Stimulated activated CD8-positive, alpha-beta memory T cell treated with anti-CD3 and anti-CD28 coated beads, Interleukin-7, amount 100 ng/mL, for 48 hours (primary cell): ENCODE data around the gene CDC42BPB.

ENCODE experiments used
- DNase-seq, 2 donors: peaks; one replicate each; pipeline ENCODE4 v3.0.0-alpha.2; 2020; ENCODE audit warnings: low read depth in 1 of 2; ENCODE audit errors: extremely low read depth in 1 of 2

Gene CDC42BPB

GRCh38 chr14:103001226-103001625 lies 56.1 kb downstream of the CDC42BPB start:
- no peak for DNase-seq

DNA sequence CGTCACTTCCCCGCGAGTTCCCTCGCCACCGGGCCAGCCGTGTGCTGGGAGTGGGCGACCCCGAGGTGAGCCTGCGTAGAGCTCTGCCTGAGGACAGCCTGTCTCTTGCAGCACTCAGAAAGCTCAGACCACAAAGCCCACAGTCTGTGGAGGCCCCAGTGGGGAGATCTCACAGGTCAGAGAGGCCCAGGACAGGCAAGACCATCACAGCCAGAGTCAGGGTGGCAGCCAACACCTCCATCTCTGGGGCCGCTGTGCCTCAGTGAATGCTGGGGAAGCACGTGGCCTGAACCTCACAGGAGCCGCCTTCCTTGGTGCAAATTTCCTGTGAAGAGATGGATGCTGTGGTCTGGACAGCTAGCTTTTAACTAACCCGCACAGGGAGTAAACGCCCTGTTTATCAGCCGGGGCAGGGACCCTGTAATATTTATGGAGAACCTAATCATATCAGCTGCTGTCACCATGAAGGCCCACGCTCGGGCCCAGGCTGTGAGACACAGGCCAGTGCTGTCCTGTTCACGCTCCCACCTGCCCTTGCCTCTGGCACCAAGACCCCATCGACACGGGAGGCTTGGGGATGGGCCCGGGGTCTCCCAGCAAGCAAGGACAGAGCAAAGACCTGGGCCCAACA lies 56.9 kb downstream of the CDC42BPB start:
- no peak for DNase-seq

- no peak for DNase-seq
Observed at GRCh38 chr14:102999227-102999895, 58.0 kb downstream of the CDC42BPB start.

- DNase-seq, result no peak
Observed at GRCh38 chr14:102998393-102998792, 59.0 kb downstream of the CDC42BPB start.

- DNase-seq, result no peak
Observed at GRCh38 chr14:102996941-102997340, 60.4 kb downstream of the CDC42BPB start.

- DNase-seq, result no peak
Observed at GRCh38 chr14:102994689-102995088, 62.7 kb downstream of the CDC42BPB start.

- DNase-seq, result no peak
Observed at GRCh38 chr14:102993523-102993922, 63.8 kb downstream of the CDC42BPB start.

GRCh38 chr14:102991376-102991775 lies 66.0 kb downstream of the CDC42BPB start:
- DNase-seq, result no peak

DNA sequence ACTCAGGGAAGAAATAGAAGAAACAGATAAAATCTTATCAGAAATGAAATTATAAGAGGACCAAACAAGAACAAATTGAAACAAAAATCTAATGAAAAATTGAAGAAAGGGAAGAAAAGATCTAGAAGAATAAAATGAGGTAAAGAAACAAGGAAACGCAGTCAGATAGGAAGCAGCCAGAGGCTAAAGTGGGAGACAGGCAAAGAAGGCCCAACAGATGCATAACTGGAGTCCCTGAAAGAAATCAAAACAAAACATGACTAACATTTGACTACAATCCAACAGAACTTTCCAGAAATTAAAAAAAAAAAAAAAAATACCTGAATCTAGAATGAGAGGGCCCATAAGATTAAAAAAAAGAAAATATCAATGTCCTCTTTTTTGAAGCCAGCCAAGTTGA lies 69.3 kb downstream of the CDC42BPB start:
- no peak for DNase-seq

GRCh38 chr14:102986810-102987579 lies 70.4 kb downstream of the CDC42BPB start:
- no peak for DNase-seq

- DNase-seq, result no peak
Observed at GRCh38 chr14:102985665-102986064, 71.7 kb downstream of the CDC42BPB start.

- no peak for DNase-seq
Observed at GRCh38 chr14:102984336-102985102, 72.8 kb downstream of the CDC42BPB start.

- no peak for DNase-seq
Observed at GRCh38 chr14:102983496-102983895, 73.9 kb downstream of the CDC42BPB start.

DNA sequence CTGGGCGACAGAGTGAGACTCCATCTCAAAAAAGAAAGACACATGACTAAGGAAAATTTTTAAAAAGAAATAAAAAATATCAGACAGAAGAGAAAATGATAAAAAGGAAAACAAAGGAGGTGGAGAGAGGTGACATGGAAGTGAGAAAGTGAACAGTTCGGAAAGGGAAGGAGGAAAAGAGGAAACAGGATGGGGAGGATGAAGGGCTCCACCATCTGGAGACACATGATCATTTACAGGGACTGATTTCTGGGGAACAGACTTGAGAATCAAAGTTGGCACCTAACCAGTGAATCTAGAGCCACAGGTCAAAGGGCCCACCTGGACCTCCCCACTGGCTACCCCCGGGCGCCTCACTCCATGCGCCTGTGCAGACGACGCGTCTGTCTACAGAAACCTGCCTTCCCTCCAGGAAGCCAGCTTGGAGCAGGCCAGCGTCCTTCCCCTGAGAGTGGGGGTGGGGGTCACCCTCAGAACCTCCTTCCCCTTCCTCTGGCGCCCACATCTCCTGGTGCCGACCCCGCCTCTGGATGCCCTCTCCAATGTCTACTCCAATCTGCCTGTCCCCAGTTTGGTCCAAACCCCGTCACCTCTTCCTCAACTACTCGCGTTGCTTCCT lies 74.4 kb downstream of the CDC42BPB start:
- no peak for DNase-seq

GRCh38 chr14:102980409-102980810 lies 76.9 kb downstream of the CDC42BPB start:
- no peak for DNase-seq

GRCh38 chr14:102979406-102979805 lies 77.9 kb downstream of the CDC42BPB start:
- peak in 1 of 2 donors; percentile 28 for DNase-seq

DNA sequence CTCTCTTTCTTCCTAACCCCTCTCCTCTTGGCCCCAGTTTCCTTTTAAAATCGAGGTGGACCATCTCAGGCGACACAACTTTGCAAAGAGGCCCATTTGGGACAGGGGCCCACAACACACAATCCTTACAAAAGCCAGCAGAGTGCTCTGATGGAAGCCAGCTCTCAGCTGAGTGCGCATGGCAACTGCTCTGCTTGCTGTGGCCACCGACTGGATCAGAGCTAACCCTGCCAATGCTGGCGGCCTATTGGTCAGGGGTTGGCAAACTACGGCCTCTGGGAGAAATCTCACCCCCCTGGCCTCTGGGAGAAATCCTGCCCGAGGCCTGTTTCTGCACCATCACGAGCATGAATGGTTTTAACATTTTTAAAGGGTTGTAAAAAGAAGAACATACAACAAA lies 79.9 kb downstream of the CDC42BPB start:
- no peak for DNase-seq

DNA sequence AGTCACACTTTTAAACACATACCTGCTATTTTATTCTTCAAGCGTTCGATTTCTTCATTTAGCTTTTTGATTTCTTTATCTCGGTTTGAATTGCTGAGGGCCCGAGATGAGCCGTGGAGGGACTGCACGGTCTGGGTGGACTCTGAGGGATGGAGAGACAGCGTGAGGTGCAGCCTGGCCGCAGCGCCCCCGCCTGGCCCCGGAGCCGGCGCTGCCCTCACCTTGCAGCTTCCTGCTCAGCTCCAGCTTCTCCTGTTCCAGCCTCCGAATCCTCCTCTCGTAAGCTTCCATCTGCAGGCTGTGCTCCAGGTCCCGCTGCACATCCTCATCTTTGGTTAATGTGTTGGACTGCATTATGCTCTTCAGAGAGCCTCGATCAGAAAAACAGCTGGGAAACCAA lies 81.7 kb downstream of the CDC42BPB start:
- no peak for DNase-seq

- DNase-seq, result no peak
Observed at GRCh38 chr14:102973706-102974285, 83.6 kb downstream of the CDC42BPB start.

- no peak for DNase-seq
Observed at GRCh38 chr14:102971836-102972606, 85.3 kb downstream of the CDC42BPB start.
